ENCODE measurements around the gene EEA1.

Gene EEA1

GRCh38 chr12:92926549-92926948 is 2.5 kb downstream of the EEA1 start:
- H3K27ac ChIP-seq (ENCODE audit: low read depth, low read length), result peak overlapping the region; percentile 95
- peak overlapping the region in 2 of 5 donors; percentile 32 to 58 for H3K9ac ChIP-seq (ENCODE audit: low read length in 5 of 5)
- peaks cover 4 to 41% (median 32%) of the 10 kb centered on the region in 5 donors for H3K4me1 ChIP-seq (ENCODE audit: control insufficient read depth in 5 of 5, insufficient read depth in 5 of 5, low read length in 5 of 5)
- H3K36me3 ChIP-seq (ENCODE audit: control insufficient read depth in 5 of 5, insufficient read depth in 5 of 5, low read length in 5 of 5), result no peaks in the 10 kb centered on the region
- H3K27me3 ChIP-seq (ENCODE audit: control insufficient read depth in 5 of 5, insufficient read depth in 4 of 5, low read length in 5 of 5), result no peaks in the 10 kb centered on the region
- peak overlapping the region in 4 of 5 donors; percentile 39 to 75 (median 66) for H3K4me3 ChIP-seq (ENCODE audit: low read depth in 1 of 5, low read length in 5 of 5)
- H3K9me3 ChIP-seq (ENCODE audit: control insufficient read depth in 5 of 5, low read length in 5 of 5), result no peaks in the 10 kb centered on the region

GRCh38 chr12:92921877-92922276 is 7.2 kb downstream of the EEA1 start:
- Histone ChIP-seq H3K4me3 (ENCODE audit: low read depth in 1 of 5, low read length in 5 of 5) (no peak overlapping the region), H3K4me1 (ENCODE audit: control insufficient read depth in 5 of 5, insufficient read depth in 5 of 5, low read length in 5 of 5) (peaks cover 2 to 18% (median 11%) of the 10 kb centered on the region in 5 donors), H3K27me3 (ENCODE audit: control insufficient read depth in 5 of 5, insufficient read depth in 4 of 5, low read length in 5 of 5) (no peaks in the 10 kb centered on the region), H3K36me3 (ENCODE audit: control insufficient read depth in 5 of 5, insufficient read depth in 5 of 5, low read length in 5 of 5) (no peaks in the 10 kb centered on the region), H3K9ac (ENCODE audit: low read length in 5 of 5) (no peak overlapping the region), H3K27ac (ENCODE audit: low read depth, low read length) (no peak overlapping the region), H3K9me3 (ENCODE audit: control insufficient read depth in 5 of 5, low read length in 5 of 5) (no peaks in the 10 kb centered on the region)

DNA sequence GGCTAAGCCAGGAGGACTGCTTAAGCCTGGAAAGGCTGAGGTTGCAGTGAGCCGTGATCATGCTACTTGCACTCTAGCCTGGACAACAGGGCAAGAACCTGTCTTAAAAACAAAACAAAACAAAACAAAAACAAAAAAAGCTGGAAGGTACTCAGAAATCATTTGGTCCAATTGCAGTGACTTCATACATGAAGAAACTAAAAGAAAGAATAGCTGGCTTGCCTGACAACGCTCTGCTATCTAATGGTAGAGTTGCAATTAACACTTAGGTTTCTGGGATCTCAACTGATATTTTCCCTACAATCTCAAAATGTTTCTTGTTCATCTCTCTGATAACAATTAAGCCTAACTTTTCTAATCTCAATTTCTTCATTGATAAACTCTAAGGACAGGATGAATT is 13.7 kb downstream of the EEA1 start:
- H3K27ac ChIP-seq (ENCODE audit: low read depth, low read length), result no peak overlapping the region
- H3K9ac ChIP-seq (ENCODE audit: low read length in 5 of 5), result no peak overlapping the region
- no peaks in the 10 kb centered on the region for H3K9me3 ChIP-seq (ENCODE audit: control insufficient read depth in 5 of 5, low read length in 5 of 5)
- peaks cover 0 to 6% (median 0%) of the 10 kb centered on the region in 5 donors for H3K4me1 ChIP-seq (ENCODE audit: control insufficient read depth in 5 of 5, insufficient read depth in 5 of 5, low read length in 5 of 5)
- no peaks in the 10 kb centered on the region for H3K27me3 ChIP-seq (ENCODE audit: control insufficient read depth in 5 of 5, insufficient read depth in 4 of 5, low read length in 5 of 5)
- no peak overlapping the region for H3K4me3 ChIP-seq (ENCODE audit: low read depth in 1 of 5, low read length in 5 of 5)
- H3K36me3 ChIP-seq (ENCODE audit: control insufficient read depth in 5 of 5, insufficient read depth in 5 of 5, low read length in 5 of 5), result no peaks in the 10 kb centered on the region

- no peaks in the 10 kb centered on the region for H3K27me3 ChIP-seq (ENCODE audit: control insufficient read depth in 5 of 5, insufficient read depth in 4 of 5, low read length in 5 of 5)
- H3K36me3 ChIP-seq (ENCODE audit: control insufficient read depth in 5 of 5, insufficient read depth in 5 of 5, low read length in 5 of 5), result no peaks in the 10 kb centered on the region
- H3K4me3 ChIP-seq (ENCODE audit: low read depth in 1 of 5, low read length in 5 of 5), result no peak overlapping the region
- no peak overlapping the region for H3K9ac ChIP-seq (ENCODE audit: low read length in 5 of 5)
- H3K4me1 ChIP-seq (ENCODE audit: control insufficient read depth in 5 of 5, insufficient read depth in 5 of 5, low read length in 5 of 5), result peaks cover 0 to 6% (median 0%) of the 10 kb centered on the region in 5 donors
- peaks cover 0 to 2% (median 0%) of the 10 kb centered on the region in 5 donors for H3K9me3 ChIP-seq (ENCODE audit: control insufficient read depth in 5 of 5, low read length in 5 of 5)
- H3K27ac ChIP-seq (ENCODE audit: low read depth, low read length), result no peak overlapping the region
Observed at GRCh38 chr12:92914170-92914569, 14.9 kb downstream of the EEA1 start.

- no peak overlapping the region for H3K27ac ChIP-seq (ENCODE audit: low read depth, low read length)
- peaks cover 0 to 8% (median 0%) of the 10 kb centered on the region in 5 donors for H3K9me3 ChIP-seq (ENCODE audit: control insufficient read depth in 5 of 5, low read length in 5 of 5)
- no peak overlapping the region for H3K9ac ChIP-seq (ENCODE audit: low read length in 5 of 5)
- no peaks in the 10 kb centered on the region for H3K27me3 ChIP-seq (ENCODE audit: control insufficient read depth in 5 of 5, insufficient read depth in 4 of 5, low read length in 5 of 5)
- no peaks in the 10 kb centered on the region for H3K36me3 ChIP-seq (ENCODE audit: control insufficient read depth in 5 of 5, insufficient read depth in 5 of 5, low read length in 5 of 5)
- peaks cover 0 to 6% (median 0%) of the 10 kb centered on the region in 5 donors for H3K4me1 ChIP-seq (ENCODE audit: control insufficient read depth in 5 of 5, insufficient read depth in 5 of 5, low read length in 5 of 5)
- H3K4me3 ChIP-seq (ENCODE audit: low read depth in 1 of 5, low read length in 5 of 5), result no peak overlapping the region
Observed at GRCh38 chr12:92912672-92913071, 16.4 kb downstream of the EEA1 start.

GRCh38 chr12:92912052-92912451 is 17.0 kb downstream of the EEA1 start:
- Histone ChIP-seq H3K4me1 (ENCODE audit: control insufficient read depth in 5 of 5, insufficient read depth in 5 of 5, low read length in 5 of 5) (peaks cover 0 to 6% (median 0%) of the 10 kb centered on the region in 5 donors), H3K27me3 (ENCODE audit: control insufficient read depth in 5 of 5, insufficient read depth in 4 of 5, low read length in 5 of 5) (no peaks in the 10 kb centered on the region), H3K36me3 (ENCODE audit: control insufficient read depth in 5 of 5, insufficient read depth in 5 of 5, low read length in 5 of 5) (no peaks in the 10 kb centered on the region), H3K9ac (ENCODE audit: low read length in 5 of 5) (no peak overlapping the region), H3K4me3 (ENCODE audit: low read depth in 1 of 5, low read length in 5 of 5) (no peak overlapping the region), H3K27ac (ENCODE audit: low read depth, low read length) (no peak overlapping the region), H3K9me3 (ENCODE audit: control insufficient read depth in 5 of 5, low read length in 5 of 5) (peaks cover 0 to 8% (median 0%) of the 10 kb centered on the region in 5 donors)

- Histone ChIP-seq H3K27ac (ENCODE audit: low read depth, low read length) (no peak overlapping the region), H3K9ac (ENCODE audit: low read length in 5 of 5) (no peak overlapping the region), H3K27me3 (ENCODE audit: control insufficient read depth in 5 of 5, insufficient read depth in 4 of 5, low read length in 5 of 5) (no peaks in the 10 kb centered on the region), H3K4me1 (ENCODE audit: control insufficient read depth in 5 of 5, insufficient read depth in 5 of 5, low read length in 5 of 5) (peaks cover 0 to 6% (median 0%) of the 10 kb centered on the region in 5 donors), H3K36me3 (ENCODE audit: control insufficient read depth in 5 of 5, insufficient read depth in 5 of 5, low read length in 5 of 5) (no peaks in the 10 kb centered on the region), H3K9me3 (ENCODE audit: control insufficient read depth in 5 of 5, low read length in 5 of 5) (peaks cover 0 to 8% (median 0%) of the 10 kb centered on the region in 5 donors), H3K4me3 (ENCODE audit: low read depth in 1 of 5, low read length in 5 of 5) (no peak overlapping the region)
Observed at GRCh38 chr12:92911339-92911738, 17.8 kb downstream of the EEA1 start.

- no peak overlapping the region for H3K27ac ChIP-seq (ENCODE audit: low read depth, low read length)
- no peaks in the 10 kb centered on the region for H3K36me3 ChIP-seq (ENCODE audit: control insufficient read depth in 5 of 5, insufficient read depth in 5 of 5, low read length in 5 of 5)
- peaks cover 0 to 8% (median 0%) of the 10 kb centered on the region in 5 donors for H3K9me3 ChIP-seq (ENCODE audit: control insufficient read depth in 5 of 5, low read length in 5 of 5)
- peaks cover 0 to 6% (median 0%) of the 10 kb centered on the region in 5 donors for H3K4me1 ChIP-seq (ENCODE audit: control insufficient read depth in 5 of 5, insufficient read depth in 5 of 5, low read length in 5 of 5)
- H3K27me3 ChIP-seq (ENCODE audit: control insufficient read depth in 5 of 5, insufficient read depth in 4 of 5, low read length in 5 of 5), result no peaks in the 10 kb centered on the region
- H3K4me3 ChIP-seq (ENCODE audit: low read depth in 1 of 5, low read length in 5 of 5), result no peak overlapping the region
- H3K9ac ChIP-seq (ENCODE audit: low read length in 5 of 5), result no peak overlapping the region
Observed at GRCh38 chr12:92908108-92908507, 21.0 kb downstream of the EEA1 start.

DNA sequence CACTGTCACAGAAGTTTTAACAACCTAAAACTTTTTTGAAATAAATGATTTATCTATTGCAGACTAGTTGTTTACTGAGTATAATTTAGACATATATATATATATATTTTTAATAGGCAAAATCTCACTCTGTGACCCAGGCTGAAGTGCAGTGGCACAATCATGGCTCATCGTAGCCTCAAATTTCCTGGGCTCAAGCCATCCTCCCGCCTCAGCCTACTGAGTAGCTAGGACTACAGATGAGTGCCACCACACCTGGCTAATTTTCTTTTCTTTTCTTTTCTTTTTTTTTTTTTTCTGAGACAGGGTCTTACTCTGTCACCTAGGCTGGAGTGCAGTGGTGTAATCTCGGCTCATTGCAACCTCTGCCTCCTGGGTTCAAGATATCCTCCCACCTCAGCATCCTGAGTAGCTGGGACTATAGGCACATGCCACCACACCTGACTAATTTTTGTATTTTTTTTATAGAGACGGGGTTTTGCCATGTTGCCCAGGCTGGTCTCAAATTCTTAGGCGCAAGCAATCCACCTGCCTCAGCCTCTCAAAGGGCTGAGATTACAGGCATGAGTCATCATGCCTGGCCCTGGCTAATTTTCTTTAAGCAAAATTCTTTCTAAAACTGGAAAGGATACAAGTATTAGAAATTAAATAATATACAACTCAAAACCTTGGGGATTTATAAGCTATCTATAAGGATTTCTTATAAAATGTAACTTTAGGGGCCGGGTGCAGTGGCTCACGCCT is 23.1 kb downstream of the EEA1 start:
- peaks cover 0 to 8% (median 0%) of the 10 kb centered on the region in 5 donors for H3K9me3 ChIP-seq (ENCODE audit: control insufficient read depth in 5 of 5, low read length in 5 of 5)
- no peak overlapping the region for H3K27ac ChIP-seq (ENCODE audit: low read depth, low read length)
- H3K4me3 ChIP-seq (ENCODE audit: low read depth in 1 of 5, low read length in 5 of 5), result no peak overlapping the region
- H3K4me1 ChIP-seq (ENCODE audit: control insufficient read depth in 5 of 5, insufficient read depth in 5 of 5, low read length in 5 of 5), result peaks cover 0 to 6% (median 3%) of the 10 kb centered on the region in 5 donors
- H3K9ac ChIP-seq (ENCODE audit: low read length in 5 of 5), result no peak overlapping the region
- H3K36me3 ChIP-seq (ENCODE audit: control insufficient read depth in 5 of 5, insufficient read depth in 5 of 5, low read length in 5 of 5), result no peaks in the 10 kb centered on the region
- H3K27me3 ChIP-seq (ENCODE audit: control insufficient read depth in 5 of 5, insufficient read depth in 4 of 5, low read length in 5 of 5), result no peaks in the 10 kb centered on the region

DNA sequence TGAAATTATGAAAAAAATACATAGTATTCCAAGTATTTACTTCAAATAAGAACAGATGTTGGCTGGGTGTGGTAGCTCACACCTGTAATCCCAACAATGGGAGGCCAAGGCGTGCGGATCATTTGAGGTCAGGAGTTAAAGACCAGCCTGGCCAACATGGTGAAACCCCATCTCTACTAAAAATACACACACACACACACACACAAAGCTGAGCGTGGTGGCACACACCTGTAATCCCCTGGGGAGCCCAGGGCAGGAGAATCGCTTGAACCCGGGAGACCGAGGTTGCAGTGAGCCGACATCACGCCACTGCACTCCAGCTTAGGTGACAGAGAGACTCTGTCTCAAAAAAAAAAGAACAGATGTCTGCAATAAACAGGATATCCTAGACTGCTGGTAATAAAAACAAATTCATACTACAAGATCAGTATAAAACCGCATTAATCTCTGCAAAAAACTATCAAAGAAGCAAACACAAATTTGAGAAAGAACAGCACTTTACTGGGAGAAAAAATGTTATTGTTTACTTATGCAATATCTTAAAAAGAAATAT is 23.8 kb downstream of the EEA1 start:
- Histone ChIP-seq H3K36me3 (ENCODE audit: control insufficient read depth in 5 of 5, insufficient read depth in 5 of 5, low read length in 5 of 5) (no peaks in the 10 kb centered on the region), H3K9ac (ENCODE audit: low read length in 5 of 5) (no peak overlapping the region), H3K4me3 (ENCODE audit: low read depth in 1 of 5, low read length in 5 of 5) (no peak overlapping the region), H3K27ac (ENCODE audit: low read depth, low read length) (no peak overlapping the region), H3K27me3 (ENCODE audit: control insufficient read depth in 5 of 5, insufficient read depth in 4 of 5, low read length in 5 of 5) (no peaks in the 10 kb centered on the region), H3K9me3 (ENCODE audit: control insufficient read depth in 5 of 5, low read length in 5 of 5) (peaks cover 0 to 8% (median 0%) of the 10 kb centered on the region in 5 donors), H3K4me1 (ENCODE audit: control insufficient read depth in 5 of 5, insufficient read depth in 5 of 5, low read length in 5 of 5) (peaks cover 0 to 9% (median 7%) of the 10 kb centered on the region in 5 donors)
